ENCODE results near the gene SLC30A7.

DNA sequence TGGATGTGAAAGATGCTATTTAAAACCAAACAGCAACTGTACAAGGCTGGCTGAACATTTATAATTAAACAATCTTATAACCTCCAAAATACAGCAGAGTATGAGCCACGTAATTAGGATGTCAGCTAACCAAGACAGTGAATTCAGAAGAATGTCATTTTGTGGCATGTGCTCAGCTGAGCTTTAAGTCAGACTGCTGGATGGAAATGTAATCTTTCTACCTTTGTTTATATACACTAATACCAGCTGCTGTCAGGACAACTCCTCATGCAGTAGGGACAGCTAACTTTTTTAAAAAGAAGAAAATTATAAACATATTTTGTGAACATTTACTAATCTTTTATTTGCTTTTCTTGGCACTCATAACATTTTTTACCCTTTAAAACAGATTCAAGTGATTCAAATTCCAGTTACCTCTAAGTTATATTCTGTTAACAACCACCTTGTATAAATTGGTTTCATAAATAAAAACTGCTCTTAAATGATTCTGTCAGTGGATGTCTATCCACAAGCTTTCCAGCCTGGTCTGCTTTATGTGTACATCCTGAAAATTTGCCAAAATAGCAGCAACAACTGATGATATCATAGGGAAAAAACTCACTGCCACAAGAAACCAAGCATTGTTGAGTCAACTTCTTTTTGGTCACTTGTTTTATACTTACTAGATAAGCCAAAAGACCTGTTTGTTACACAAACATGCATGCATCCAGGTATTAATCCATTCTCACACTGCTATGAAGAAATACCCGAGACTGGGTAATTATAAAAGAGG lies 93.6 kb downstream of the SLC30A7 start:
- TF ChIP-seq, protein P1, sequence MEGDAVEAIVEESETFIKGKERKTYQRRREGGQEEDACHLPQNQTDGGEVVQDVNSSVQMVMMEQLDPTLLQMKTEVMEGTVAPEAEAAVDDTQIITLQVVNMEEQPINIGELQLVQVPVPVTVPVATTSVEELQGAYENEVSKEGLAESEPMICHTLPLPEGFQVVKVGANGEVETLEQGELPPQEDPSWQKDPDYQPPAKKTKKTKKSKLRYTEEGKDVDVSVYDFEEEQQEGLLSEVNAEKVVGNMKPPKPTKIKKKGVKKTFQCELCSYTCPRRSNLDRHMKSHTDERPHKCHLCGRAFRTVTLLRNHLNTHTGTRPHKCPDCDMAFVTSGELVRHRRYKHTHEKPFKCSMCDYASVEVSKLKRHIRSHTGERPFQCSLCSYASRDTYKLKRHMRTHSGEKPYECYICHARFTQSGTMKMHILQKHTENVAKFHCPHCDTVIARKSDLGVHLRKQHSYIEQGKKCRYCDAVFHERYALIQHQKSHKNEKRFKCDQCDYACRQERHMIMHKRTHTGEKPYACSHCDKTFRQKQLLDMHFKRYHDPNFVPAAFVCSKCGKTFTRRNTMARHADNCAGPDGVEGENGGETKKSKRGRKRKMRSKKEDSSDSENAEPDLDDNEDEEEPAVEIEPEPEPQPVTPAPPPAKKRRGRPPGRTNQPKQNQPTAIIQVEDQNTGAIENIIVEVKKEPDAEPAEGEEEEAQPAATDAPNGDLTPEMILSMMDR (IDR thresholded peaks at IDR 0.05; ENCODE audit: low read length): no peak
- no peak for TF ChIP-seq EZH2 (IDR thresholded peaks at IDR 0.05; ENCODE audit: borderline replicate concordance, low read length)

Measured in OCI-LY1 (cell line).